HEK293T (cell line): ENCODE measurements around the gene BCAP29.

Experiments used
- ARNT ChIP-seq: fragments of 450-650 bp; IDR thresholded peaks from 2 replicates; pipeline ENCODE4 v1.6.1; 2017; ENCODE audit warnings: mild to moderate bottlenecking
- BHLHE40 ChIP-seq: fragments of 450-650 bp; IDR thresholded peaks from 2 replicates; pipeline ENCODE4 v1.6.1; 2016; ENCODE audit warnings: mild to moderate bottlenecking, moderate library complexity, borderline replicate concordance
- CTBP1 ChIP-seq: fragments of 450-650 bp; IDR thresholded peaks from 2 replicates; pipeline ENCODE4 v1.6.1; 2016; ENCODE audit warnings: borderline replicate concordance
- FOXA1 ChIP-seq: fragments of 450-650 bp; IDR thresholded peaks from 2 replicates; pipeline ENCODE4 v1.6.1; 2016; ENCODE audit warnings: mild to moderate bottlenecking
- FOXK2 ChIP-seq: fragments of 450-650 bp; IDR thresholded peaks from 2 replicates; pipeline ENCODE4 v1.6.1; 2016; ENCODE audit warnings: mild to moderate bottlenecking
- FOXM1 ChIP-seq: fragments of 450-650 bp; IDR thresholded peaks from 2 replicates; pipeline ENCODE4 v1.6.1; 2017; ENCODE audit warnings: mild to moderate bottlenecking, borderline replicate concordance
- HDGF ChIP-seq: fragments of 450-650 bp; IDR thresholded peaks from 2 replicates; pipeline ENCODE4 v1.6.1; 2017; ENCODE audit warnings: antibody characterized with exemption, borderline replicate concordance
- SP1 ChIP-seq: fragments of 450-650 bp; IDR thresholded peaks from 2 replicates; pipeline ENCODE4 v1.6.1; 2017
- SUZ12 ChIP-seq: fragments of 450-650 bp; IDR thresholded peaks from 2 replicates; pipeline ENCODE4 v1.6.1; 2016; ENCODE audit warnings: mild to moderate bottlenecking
- TARDBP ChIP-seq: fragments of 450-650 bp; IDR thresholded peaks from 2 replicates; pipeline ENCODE4 v1.6.1; 2016
- ZNF384 ChIP-seq: fragments of 450-650 bp; IDR thresholded peaks from 2 replicates; pipeline ENCODE4 v1.6.1; 2016

GRCh38 chr7:107597582-107597916, 17.5 kb downstream of the BCAP29 start:
- no peak for TF ChIP-seq FOXK2
- TF ChIP-seq ARNT, result no peak
- TF ChIP-seq HDGF, result no peak
- TF ChIP-seq TARDBP, result no peak
- TF ChIP-seq FOXA1, result no peak
- TF ChIP-seq ZNF384, result no peak
- TF ChIP-seq SP1, result no peak
- no peak for TF ChIP-seq BHLHE40
- TF ChIP-seq FOXM1, result no peak
- no peak for TF ChIP-seq CTBP1
- no peak for TF ChIP-seq SUZ12
